ENCODE data around the gene TRABD2A. TPM values are rescaled to one million over a fixed set of nuclear protein-coding genes. Genes with fewer than 3 reads are reported as not detected.

Gene TRABD2A
- total RNA-seq, 2 experiments from 2014 or later: 1.6 to 1.9 TPM

- Histone ChIP-seq H2AFZ (ENCODE audit: low read length) (no peak overlapping the region), H4K20me1 (ENCODE audit: insufficient read depth, low read length) (no peaks in the 10 kb centered on the region), H3K4me2 (ENCODE audit: low read length) (peak overlapping the region; percentile 93; the same call in 1 of the 2 replicates), H3K4me1 (ENCODE audit: insufficient read depth, low read length, poor library complexity, severe bottlenecking) (peaks cover 17% of the 10 kb centered on the region), H3K36me3 (ENCODE audit: insufficient read depth, low read length) (no peaks in the 10 kb centered on the region), H3K9me2 (ENCODE audit: insufficient read depth, low read length) (no peaks in the 10 kb centered on the region), H3K4me3 (ENCODE audit: low read depth, low read length, poor library complexity, severe bottlenecking) (no peak overlapping the region), H3K27ac (ENCODE audit: low read depth, low read length, poor library complexity, severe bottlenecking) (no peak overlapping the region), H3K9me3 (ENCODE audit: low read length) (no peaks in the 10 kb centered on the region), H3K79me2 (ENCODE audit: insufficient read depth, low read depth, low read length) (no peaks in the 10 kb centered on the region)
- POLR2A ChIA-PET: interaction anchor here (0.7 kb wide), 1 partner anchor 191 kb away, joined by 3 read pairs; no protein-coding TSS in a partner anchor
- TF ChIP-seq EZH2phosphoT487 (IDR thresholded peaks at IDR 0.05; ENCODE audit: borderline replicate concordance, low read depth, low read length) (no peak), CTCF (conservative IDR thresholded peaks at IDR 0.05; ENCODE audit: low read length) (no peak)
- no TSS peak for BruUV-seq (replicated peaks)
- intact Hi-C loops (cut with micrococcal nuclease; ENCODE audit: unreplicated experiment): no loop called here
- DNase-seq (ENCODE audit: low spot score): peak; percentile 28
- CTCF ChIA-PET (ENCODE audit: unreplicated experiment): no interaction called here
Observed at GRCh38 chr2:84879584-84880394, 1.1 kb downstream of the TRABD2A start.

GRCh38 chr2:84878896-84879583, 1.8 kb downstream of the TRABD2A start:
- CTCF ChIA-PET (ENCODE audit: unreplicated experiment): no interaction called here
- H3K9me2 ChIP-seq (ENCODE audit: insufficient read depth, low read length): no peaks in the 10 kb centered on the region
- no peaks in the 10 kb centered on the region for H3K9me3 ChIP-seq (ENCODE audit: low read length)
- no peak overlapping the region for H3K4me2 ChIP-seq (ENCODE audit: low read length)
- no peak for DNase-seq (ENCODE audit: low spot score)
- intact Hi-C loops (cut with micrococcal nuclease; ENCODE audit: unreplicated experiment): no loop called here
- H3K36me3 ChIP-seq (ENCODE audit: insufficient read depth, low read length): no peaks in the 10 kb centered on the region
- no peak overlapping the region for H3K27ac ChIP-seq (ENCODE audit: low read depth, low read length, poor library complexity, severe bottlenecking)
- peaks cover 17% of the 10 kb centered on the region for H3K4me1 ChIP-seq (ENCODE audit: insufficient read depth, low read length, poor library complexity, severe bottlenecking)
- no peak overlapping the region for H2AFZ ChIP-seq (ENCODE audit: low read length)
- no peak overlapping the region for H3K4me3 ChIP-seq (ENCODE audit: low read depth, low read length, poor library complexity, severe bottlenecking)
- no peaks in the 10 kb centered on the region for H3K79me2 ChIP-seq (ENCODE audit: insufficient read depth, low read depth, low read length)
- no peaks in the 10 kb centered on the region for H4K20me1 ChIP-seq (ENCODE audit: insufficient read depth, low read length)
- TF ChIP-seq EZH2phosphoT487 (IDR thresholded peaks at IDR 0.05; ENCODE audit: borderline replicate concordance, low read depth, low read length) (no peak), CTCF (conservative IDR thresholded peaks at IDR 0.05; ENCODE audit: low read length) (no peak)
- no TSS peak for BruUV-seq (replicated peaks)
- POLR2A ChIA-PET: interaction anchor here (0.6 to 0.7 kb wide), 2 partner anchors 70 to 190 kb away, joined by 3 read pairs; no protein-coding TSS in a partner anchor
